Smooth muscle cell (in vitro differentiated cells): ENCODE data around the gene SNORC. TPM values are rescaled to one million over a fixed set of nuclear protein-coding genes. Genes with fewer than 3 reads are reported as not detected.

Experiments
- DNase-seq: peaks from one replicate; lab custom pipeline; 2025; ENCODE audit not compliant: unreplicated experiment; lab: John Stamatoyannopoulos, UW
- H2AFZ ChIP-seq: fragments of 200-600 bp; sonication (generic); 2 replicates; pipeline ENCODE4 v1.6.0; 2016; ENCODE audit warnings: antibody characterized with exemption, low read depth, mild to moderate bottlenecking
- H3F3A ChIP-seq: fragments of 200-600 bp; sonication (generic); 2 replicates; pipeline ENCODE4 v1.6.0; 2017; ENCODE audit warnings: antibody characterized with exemption, low read depth
- H3K27ac ChIP-seq: fragments of 200-600 bp; sonication (generic); 2 replicates; pipeline ENCODE4 v1.5.1; 2016; ENCODE audit warnings: low read depth, mild to moderate bottlenecking
- H3K27me3 ChIP-seq: fragments of 200-600 bp; sonication (generic); 2 replicates; pipeline ENCODE4 v1.6.1; 2016; ENCODE audit warnings: low read depth, mild to moderate bottlenecking
- H3K36me3 ChIP-seq: fragments of 200-600 bp; sonication (generic); 2 replicates; pipeline ENCODE4 v1.5.1; 2016; ENCODE audit warnings: low read depth
- H3K4me1 ChIP-seq: fragments of 200-600 bp; sonication (generic); 2 replicates; pipeline ENCODE4 v1.5.1; 2016; ENCODE audit warnings: low read depth
- H3K4me2 ChIP-seq: fragments of 200-600 bp; sonication (generic); 2 replicates; pipeline ENCODE4 v1.6.0; 2016; ENCODE audit warnings: mild to moderate bottlenecking
- H3K4me3 ChIP-seq: fragments of 200-600 bp; sonication (generic); 2 replicates; pipeline ENCODE4 v1.5.1; 2016; ENCODE audit warnings: mild to moderate bottlenecking
- H3K79me2 ChIP-seq: fragments of 200-600 bp; sonication (generic); 2 replicates; pipeline ENCODE4 v1.6.0; 2016; ENCODE audit warnings: low read depth, mild to moderate bottlenecking
- H3K9ac ChIP-seq: fragments of 200-600 bp; sonication (generic); 2 replicates; pipeline ENCODE4 v1.6.0; 2016; ENCODE audit warnings: low read depth
- H3K9me3 ChIP-seq: fragments of 200-600 bp; sonication (generic); replicated peaks from 2 replicates; pipeline ENCODE4 v1.5.1; 2016; ENCODE audit warnings: low read depth
- H4K20me1 ChIP-seq: fragments of 200-600 bp; sonication (generic); 2 replicates; pipeline ENCODE4 v1.6.0; 2016; ENCODE audit warnings: low read depth
- CTCF ChIP-seq: fragments of 200-600 bp; sonication (generic); IDR thresholded peaks from 2 replicates; pipeline ENCODE4 v1.5.1; 2017; ENCODE audit warnings: borderline replicate concordance, mild to moderate bottlenecking, antibody characterized with exemption; ENCODE audit not compliant: insufficient read depth, poor library complexity, severe bottlenecking
- whole genome bisulfite sequencing: methylation state at CpG from one replicate; pipeline ENCODE4 v1.1.7; 2016; ENCODE audit warnings: low lambda C conversion rate; 5-methylcytosine and 5-hydroxymethylcytosine counted together
- polyA plus RNA-seq: library from polyadenylated mRNA; unstranded; fragments of >200 nt; fragmentation: Nextera tagmentation; extraction: Ambion mirVana; gene quantifications from 2 replicates; pipeline ENCODE4 v1.2.1, GENCODE V29; 2016
- total RNA-seq: library from RNA; depleted of rRNA; stranded (reverse); fragments of >200 nt; gene quantifications from 2 replicates; pipeline ENCODE4 v1.2.3, GENCODE V29; 2014

Gene SNORC
- total and polyA plus RNA-seq, 2 experiments from 2014 or later: 0.18 to 0.78 TPM

- no peak overlapping the region for H2AFZ ChIP-seq
- H3F3A ChIP-seq: no peaks in the 10 kb centered on the region
- no peak for DNase-seq
- no peak overlapping the region for H3K4me2 ChIP-seq
- no peaks in the 10 kb centered on the region for H3K9me3 ChIP-seq
- peaks cover 64% of the 10 kb centered on the region for H3K27me3 ChIP-seq
- no peak overlapping the region for H3K4me3 ChIP-seq
- TF ChIP-seq CTCF: no peak
- no peak overlapping the region for H3K9ac ChIP-seq
- 61% methylated on average over 11 of the region's 11 CpGs for WGBS
- H3K36me3 ChIP-seq: no peaks in the 10 kb centered on the region
- H3K79me2 ChIP-seq: no peaks in the 10 kb centered on the region
- H3K4me1 ChIP-seq: peaks cover 28% of the 10 kb centered on the region
- H3K27ac ChIP-seq: no peak overlapping the region
- H4K20me1 ChIP-seq: no peaks in the 10 kb centered on the region
These were observed 55.2 kb downstream of the SNORC start for GRCh38 chr2:232925153-232925820.

GRCh38 chr2:232925821-232926156 lies 55.7 kb downstream of the SNORC start:
- 77% methylated on average over 11 of the region's 11 CpGs for WGBS
- Histone ChIP-seq H2AFZ (no peak overlapping the region), H3K9me3 (no peaks in the 10 kb centered on the region), H3K79me2 (no peaks in the 10 kb centered on the region), H3K4me1 (peaks cover 28% of the 10 kb centered on the region), H3K9ac (no peak overlapping the region), H3K27ac (no peak overlapping the region), H3K36me3 (no peaks in the 10 kb centered on the region), H3F3A (no peaks in the 10 kb centered on the region), H3K4me3 (no peak overlapping the region), H3K27me3 (peaks cover 67% of the 10 kb centered on the region), H3K4me2 (no peak overlapping the region), H4K20me1 (no peaks in the 10 kb centered on the region)
- no peak for DNase-seq
- TF ChIP-seq CTCF: no peak

- Histone ChIP-seq H3K36me3 (no peaks in the 10 kb centered on the region), H3K27ac (no peak overlapping the region), H4K20me1 (no peaks in the 10 kb centered on the region), H3K9me3 (no peaks in the 10 kb centered on the region), H3K9ac (no peak overlapping the region), H3K4me3 (no peak overlapping the region), H3K79me2 (no peaks in the 10 kb centered on the region), H3K27me3 (peaks cover 71% of the 10 kb centered on the region), H2AFZ (no peak overlapping the region), H3K4me2 (peak overlapping the region; percentile 89), H3K4me1 (peaks cover 28% of the 10 kb centered on the region), H3F3A (no peaks in the 10 kb centered on the region)
- no peak for DNase-seq
- 36% methylated on average over 13 of the region's 13 CpGs for WGBS
- TF ChIP-seq CTCF: no peak
These were observed 56.4 kb downstream of the SNORC start for GRCh38 chr2:232926431-232926939.
